ENCODE data around the gene BNIPL. TPM values are rescaled to one million over a fixed set of nuclear protein-coding genes. Genes with fewer than 3 reads are reported as not detected.

BNIPL gene
- polyA plus RNA-seq, 1 donor (not counting 4 experiments of a cell fraction or from before 2014, with no cell fraction given) = 9.8 TPM

GRCh38 chr1:151006327-151007052, 29.9 kb upstream of the BNIPL start, which contains the start of gene MINDY1:
MINDY1 (minus strand) TSS chr1:151006902; CDS start chr1:151002617, 4,285 bp downstream.
- dilution Hi-C loops (cut with MboI; ENCODE audit: extremely low pct_ligation_motif_present, low sequenced_read_pairs) = no loop called here
- H3K4me1 ChIP-seq (ENCODE audit: control insufficient read depth, extremely low read depth, insufficient read depth, low read length) = peaks cover 48% of the 10 kb centered on the region
- peak within 1 kb of the TSS; percentile 93 for H3K4me2 ChIP-seq (ENCODE audit: control insufficient read depth, extremely low read depth, insufficient read depth, low read depth, low read length)
- H4K20me1 ChIP-seq (ENCODE audit: control insufficient read depth, extremely low read depth, insufficient read depth, low read length) = no peaks in the 10 kb centered on the region
- DNase-seq (ENCODE audit: low read depth, low spot score) (peak; percentile 30), FAIRE-seq (no peak)
- no peaks in the 10 kb centered on the region for H3K79me2 ChIP-seq (ENCODE audit: control insufficient read depth, insufficient read depth, low read length)
- peak within 1 kb of the TSS; percentile 40 to 83 (median 70) for H3K4me3 ChIP-seq (ENCODE audit: control insufficient read depth in 2 of 3, extremely low read depth in 1 of 3, insufficient read depth in 2 of 3, low read depth in 1 of 3, low read length in 3 of 3)
- H3K9me3 ChIP-seq (ENCODE audit: control insufficient read depth, low read depth, low read length) = no peaks in the 10 kb centered on the region
- H3K27ac ChIP-seq (ENCODE audit: control insufficient read depth, insufficient read depth, low read length) = peak within 1 kb of the TSS; percentile 65
- peak within 1 kb of the TSS; percentile 88 for H2AFZ ChIP-seq (ENCODE audit: control insufficient read depth, low read length)
- H3K9me1 ChIP-seq (ENCODE audit: control insufficient read depth, extremely low read depth, insufficient read depth, low read length) = no peaks in the 10 kb centered on the region
- TF ChIP-seq, protein P1, sequence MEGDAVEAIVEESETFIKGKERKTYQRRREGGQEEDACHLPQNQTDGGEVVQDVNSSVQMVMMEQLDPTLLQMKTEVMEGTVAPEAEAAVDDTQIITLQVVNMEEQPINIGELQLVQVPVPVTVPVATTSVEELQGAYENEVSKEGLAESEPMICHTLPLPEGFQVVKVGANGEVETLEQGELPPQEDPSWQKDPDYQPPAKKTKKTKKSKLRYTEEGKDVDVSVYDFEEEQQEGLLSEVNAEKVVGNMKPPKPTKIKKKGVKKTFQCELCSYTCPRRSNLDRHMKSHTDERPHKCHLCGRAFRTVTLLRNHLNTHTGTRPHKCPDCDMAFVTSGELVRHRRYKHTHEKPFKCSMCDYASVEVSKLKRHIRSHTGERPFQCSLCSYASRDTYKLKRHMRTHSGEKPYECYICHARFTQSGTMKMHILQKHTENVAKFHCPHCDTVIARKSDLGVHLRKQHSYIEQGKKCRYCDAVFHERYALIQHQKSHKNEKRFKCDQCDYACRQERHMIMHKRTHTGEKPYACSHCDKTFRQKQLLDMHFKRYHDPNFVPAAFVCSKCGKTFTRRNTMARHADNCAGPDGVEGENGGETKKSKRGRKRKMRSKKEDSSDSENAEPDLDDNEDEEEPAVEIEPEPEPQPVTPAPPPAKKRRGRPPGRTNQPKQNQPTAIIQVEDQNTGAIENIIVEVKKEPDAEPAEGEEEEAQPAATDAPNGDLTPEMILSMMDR (optimal IDR thresholded peaks at IDR 0.05 in 1 of 3, IDR thresholded peaks at IDR 0.05 in 1 of 3, conservative IDR thresholded peaks at IDR 0.05 in 1 of 3; ENCODE audit: extremely low read depth in 1 of 3, insufficient read depth in 2 of 3, low read length in 3 of 3) = peak; percentile 49 to 73 (median 52)
- TF ChIP-seq EZH2 (IDR thresholded peaks at IDR 0.05; ENCODE audit: low read length) = no peak
- H3K36me3 ChIP-seq (ENCODE audit: control insufficient read depth in 2 of 2, extremely low read depth in 1 of 2, insufficient read depth in 2 of 2, low read length in 2 of 2) = no peaks in the 10 kb centered on the region
- peak within 1 kb of the TSS; percentile 74 for H3K9ac ChIP-seq (ENCODE audit: control insufficient read depth, extremely low read depth, insufficient read depth, low read length)
- H3K27me3 ChIP-seq (ENCODE audit: control insufficient read depth, extremely low read depth, insufficient read depth, low read length) = no peaks in the 10 kb centered on the region

- Histone ChIP-seq H3K4me3 (ENCODE audit: control insufficient read depth in 2 of 3, extremely low read depth in 1 of 3, insufficient read depth in 2 of 3, low read depth in 1 of 3, low read length in 3 of 3) (peak overlapping the region in 1 of 3 experiments; percentile 83), H3K9me3 (ENCODE audit: control insufficient read depth, low read depth, low read length) (no peaks in the 10 kb centered on the region), H3K27me3 (ENCODE audit: control insufficient read depth, extremely low read depth, insufficient read depth, low read length) (no peaks in the 10 kb centered on the region), H2AFZ (ENCODE audit: control insufficient read depth, low read length) (peak overlapping the region; percentile 38), H3K79me2 (ENCODE audit: control insufficient read depth, insufficient read depth, low read length) (no peaks in the 10 kb centered on the region), H3K9ac (ENCODE audit: control insufficient read depth, extremely low read depth, insufficient read depth, low read length) (peak overlapping the region; percentile 46), H4K20me1 (ENCODE audit: control insufficient read depth, extremely low read depth, insufficient read depth, low read length) (no peaks in the 10 kb centered on the region), H3K9me1 (ENCODE audit: control insufficient read depth, extremely low read depth, insufficient read depth, low read length) (no peaks in the 10 kb centered on the region), H3K4me2 (ENCODE audit: control insufficient read depth, extremely low read depth, insufficient read depth, low read depth, low read length) (peak overlapping the region; percentile 91), H3K4me1 (ENCODE audit: control insufficient read depth, extremely low read depth, insufficient read depth, low read length) (peaks cover 43% of the 10 kb centered on the region), H3K36me3 (ENCODE audit: control insufficient read depth in 2 of 2, extremely low read depth in 1 of 2, insufficient read depth in 2 of 2, low read length in 2 of 2) (peaks cover 0 to under 1% of the 10 kb centered on the region in 2 experiments), H3K27ac (ENCODE audit: control insufficient read depth, insufficient read depth, low read length) (peak overlapping the region; percentile 65)
- DNase-seq (ENCODE audit: low read depth, low spot score) = no peak
- no peak for FAIRE-seq
- dilution Hi-C loops (cut with MboI; ENCODE audit: extremely low pct_ligation_motif_present, low sequenced_read_pairs) = no loop called here
- TF ChIP-seq, protein P1 (optimal IDR thresholded peaks at IDR 0.05 in 1 of 3, IDR thresholded peaks at IDR 0.05 in 1 of 3, conservative IDR thresholded peaks at IDR 0.05 in 1 of 3; ENCODE audit: extremely low read depth in 1 of 3, insufficient read depth in 2 of 3, low read length in 3 of 3) = no peak
- no peak for TF ChIP-seq EZH2 (IDR thresholded peaks at IDR 0.05; ENCODE audit: low read length)
Observed at GRCh38 chr1:151007853-151008243, 28.5 kb upstream of the BNIPL start.

Data from keratinocyte (primary cell).